NCI-H1436 treated with DMSO at 0.1 percent for 48 hours (cell line): ENCODE results near the gene ID2.

Experiments used
- DNase-seq: peaks from one replicate; lab custom pipeline; 2025; lab: John Stamatoyannopoulos, UW

ID2 gene

GRCh38 chr2:8681786-8682692 lies at the start of gene ID2:
TSS of gene ID2 (plus strand) at chr2:8682056. CDS start at chr2:8682166, 110 bp downstream.
- DNase-seq = peak; percentile 93

GRCh38 chr2:8632755-8633154 lies 49.1 kb upstream of the ID2 start:
- DNase-seq = no peak

GRCh38 chr2:8633186-8633734 lies 48.6 kb upstream of the ID2 start:
- DNase-seq = no peak

- DNase-seq = no peak
Observed at GRCh38 chr2:8633735-8634313, 48.0 kb upstream of the ID2 start.

- DNase-seq = no peak
Observed at GRCh38 chr2:8634466-8635172, 47.2 kb upstream of the ID2 start.

- DNase-seq = no peak
Observed at GRCh38 chr2:8636041-8636491, 45.8 kb upstream of the ID2 start.

- DNase-seq = no peak
Observed at GRCh38 chr2:8636721-8637636, 44.9 kb upstream of the ID2 start.

- DNase-seq = no peak
Observed at GRCh38 chr2:8638327-8638726, 43.5 kb upstream of the ID2 start.

GRCh38 chr2:8639122-8639635 lies 42.7 kb upstream of the ID2 start:
- no peak for DNase-seq

GRCh38 chr2:8640498-8640897 lies 41.4 kb upstream of the ID2 start:
- DNase-seq = no peak

- no peak for DNase-seq
Observed at GRCh38 chr2:8641301-8641965, 40.4 kb upstream of the ID2 start.

GRCh38 chr2:8642366-8643068 lies 39.3 kb upstream of the ID2 start:
- DNase-seq = no peak

- DNase-seq = no peak
Observed at GRCh38 chr2:8643250-8643995, 38.4 kb upstream of the ID2 start.

GRCh38 chr2:8643996-8644356 lies 37.9 kb upstream of the ID2 start:
- DNase-seq = no peak

GRCh38 chr2:8644605-8645175 lies 37.2 kb upstream of the ID2 start:
- DNase-seq = no peak

- no peak for DNase-seq
Observed at GRCh38 chr2:8645176-8645831, 36.6 kb upstream of the ID2 start.

- no peak for DNase-seq
Observed at GRCh38 chr2:8646731-8647461, 35.0 kb upstream of the ID2 start.

- no peak for DNase-seq
Observed at GRCh38 chr2:8647462-8647857, 34.4 kb upstream of the ID2 start.
